HG03135 (cell line): ENCODE data around the gene FLT1.

Source experiments
- ATAC-seq: cut with Tn5 transposase; IDR thresholded peaks from one replicate; pipeline ENCODE4 v1.9.1; 2021; ENCODE audit warnings: mild to moderate bottlenecking, moderate library complexity; ENCODE audit not compliant: unreplicated experiment

FLT1 gene

DNA sequence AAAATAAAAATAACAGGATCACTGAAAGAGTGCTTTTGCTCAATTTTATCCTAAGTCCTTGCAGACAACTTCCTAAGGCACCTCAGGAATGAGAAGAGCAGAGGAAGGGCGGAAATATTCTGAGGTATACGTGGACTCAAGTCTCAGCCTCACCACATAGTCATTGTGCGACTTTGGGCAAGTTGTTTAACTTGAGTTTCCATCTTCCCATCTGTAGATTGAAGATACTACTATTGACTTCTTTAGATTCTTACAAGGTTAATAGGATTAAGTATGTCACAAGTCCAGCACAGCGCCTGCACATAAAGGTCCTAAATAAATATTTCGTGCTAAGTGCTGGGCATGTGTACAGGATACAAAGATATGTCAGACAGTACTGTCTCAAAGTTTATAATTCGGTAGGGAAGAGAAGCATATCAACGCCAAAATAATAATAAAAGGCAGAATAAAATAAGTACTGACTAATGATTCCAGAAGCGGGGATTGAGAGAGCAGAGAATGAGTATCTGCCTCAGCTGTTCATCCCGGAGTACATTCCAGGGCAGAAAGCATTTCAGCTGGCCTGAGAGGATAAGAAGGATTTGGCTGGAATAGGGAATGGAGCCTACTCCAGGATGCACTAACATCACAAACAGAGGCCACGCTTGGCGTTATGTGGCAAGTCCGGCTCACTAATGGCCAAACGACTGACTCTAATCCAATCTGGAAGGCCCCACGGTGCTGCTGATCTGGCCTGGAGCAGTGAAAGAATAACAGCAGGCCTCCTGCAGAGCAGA lies 139.7 kb downstream of the FLT1 start:
- no peak for ATAC-seq

DNA sequence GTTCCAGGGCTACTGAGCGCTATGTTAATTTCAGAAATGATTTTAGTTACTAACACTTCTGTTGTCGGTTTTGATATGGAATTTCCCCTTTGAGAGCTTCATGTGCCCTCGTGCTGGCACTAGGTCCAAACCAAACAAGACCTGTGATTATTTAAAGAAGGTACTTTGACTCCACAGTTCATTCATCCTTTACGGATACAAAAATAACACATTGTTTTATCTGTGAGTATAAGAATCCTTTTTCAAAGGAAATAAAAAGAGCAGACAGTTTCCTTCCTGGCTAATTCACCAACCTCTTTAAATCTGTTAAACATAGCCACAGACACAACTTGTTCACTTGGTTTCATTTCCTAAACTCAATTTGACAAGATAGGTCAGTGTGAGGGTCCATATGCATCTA lies 141.2 kb downstream of the FLT1 start:
- no peak for ATAC-seq

DNA sequence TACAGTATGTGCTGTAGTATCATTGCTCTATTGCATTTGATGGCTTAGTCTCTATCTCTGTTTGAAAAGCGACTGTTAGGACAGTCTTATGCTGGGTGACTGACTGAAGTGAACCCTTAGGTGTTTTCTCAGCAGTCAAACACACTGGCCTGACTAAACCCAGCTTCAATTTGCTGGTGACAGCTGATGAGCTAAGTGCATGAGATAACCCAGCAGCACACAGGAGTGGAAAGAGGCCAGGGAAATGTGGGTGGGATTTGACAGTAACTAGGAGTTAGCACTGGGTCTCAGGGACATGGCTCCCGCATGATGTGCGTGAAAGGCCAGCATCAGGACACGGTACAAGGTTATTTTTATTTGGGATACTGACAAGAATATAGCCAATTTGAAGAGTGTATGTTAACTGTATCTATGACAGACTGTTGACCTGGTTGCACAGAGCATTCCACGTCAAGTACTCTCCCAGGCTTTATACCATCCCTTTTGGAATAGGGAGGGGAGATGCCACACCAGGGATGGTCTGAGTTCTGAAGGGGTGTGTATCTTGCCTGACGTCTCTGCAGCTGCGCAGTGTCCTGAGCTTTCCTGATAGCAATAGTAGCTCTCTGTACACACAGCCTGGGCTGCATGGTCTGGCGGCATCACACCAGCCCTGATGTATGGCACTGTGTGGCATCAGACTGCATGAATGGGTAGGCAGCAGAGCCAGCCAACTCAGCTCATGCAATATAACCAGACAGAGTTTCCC lies 144.8 kb downstream of the FLT1 start:
- no peak for ATAC-seq

DNA sequence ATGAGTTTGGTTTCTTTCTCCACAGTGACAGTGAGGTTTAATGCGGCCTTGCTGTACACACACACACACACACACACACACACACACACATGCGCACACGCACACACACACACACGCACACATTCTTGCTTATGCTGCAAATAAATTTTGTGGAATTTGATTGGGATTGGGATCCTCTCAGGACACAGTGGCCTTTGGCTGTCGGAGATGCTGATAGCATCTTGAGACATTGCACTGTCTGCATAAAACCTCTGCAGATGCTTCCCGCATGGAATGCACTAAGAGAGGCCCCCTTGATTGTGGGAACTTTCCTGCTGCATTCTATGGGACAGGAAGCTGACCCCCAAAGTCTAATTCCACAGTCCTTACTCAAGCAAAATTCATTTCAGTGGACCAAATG lies 145.6 kb downstream of the FLT1 start:
- no peak for ATAC-seq

DNA sequence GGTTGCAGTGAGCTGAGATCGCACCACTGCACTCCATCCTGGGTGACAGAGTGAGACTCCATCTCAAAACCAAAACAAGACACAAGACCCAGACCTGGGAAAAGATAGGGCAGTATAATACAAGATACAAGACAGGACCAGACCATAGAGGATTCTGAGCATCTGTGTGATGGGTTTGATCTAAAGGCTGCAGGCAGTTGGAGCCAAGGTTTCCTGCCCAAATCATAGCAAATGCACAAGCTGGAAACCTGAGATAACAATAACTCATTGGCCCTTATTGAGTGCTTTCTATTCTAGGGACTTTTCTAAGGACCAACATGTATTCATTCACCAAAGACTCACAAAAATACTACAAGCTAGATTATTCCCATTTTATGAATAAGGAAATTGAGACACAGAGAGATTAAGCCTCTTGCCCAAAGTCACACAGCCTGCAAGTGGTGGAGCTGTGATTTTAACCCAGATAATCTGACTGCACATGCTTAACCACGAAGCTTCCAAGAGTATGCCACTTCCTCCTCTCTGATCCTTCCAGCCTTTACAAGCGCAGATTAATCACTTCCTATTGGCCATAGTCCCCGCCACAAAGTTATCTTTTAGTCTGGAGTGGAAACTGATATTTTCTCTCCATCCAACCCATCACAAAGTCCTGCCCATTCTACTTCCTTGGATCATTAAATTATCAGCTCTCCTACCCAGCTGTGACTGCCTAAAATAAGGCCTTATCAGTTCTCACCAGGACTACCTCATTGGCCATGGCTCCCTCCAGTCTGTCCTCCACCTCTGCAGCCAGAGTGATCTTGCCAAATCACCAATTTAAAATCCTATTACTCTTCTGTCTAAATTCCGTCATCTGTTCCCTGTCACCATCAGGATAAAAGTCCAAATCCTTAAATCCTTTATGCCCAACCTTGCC lies 147.2 kb downstream of the FLT1 start:
- ATAC-seq = no peak

DNA sequence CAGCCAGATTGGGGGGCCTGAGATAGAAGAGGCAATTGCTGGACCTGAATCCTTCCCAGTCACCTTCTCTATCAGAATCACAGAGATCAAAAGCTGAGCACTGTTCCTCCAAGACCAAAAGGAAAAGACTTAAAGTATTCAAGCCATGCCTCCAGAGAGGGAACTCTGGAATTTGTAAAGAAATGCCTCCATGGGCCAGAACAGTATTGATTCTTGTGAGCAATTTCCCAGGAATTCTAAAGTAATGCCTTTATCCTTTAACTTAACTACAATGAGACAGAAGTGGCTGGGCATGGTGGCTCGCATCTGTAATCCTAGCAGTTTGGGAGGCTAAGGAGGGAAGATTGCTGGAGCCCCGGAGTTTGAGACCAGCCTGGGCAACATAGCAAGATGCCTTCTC lies 148.8 kb downstream of the FLT1 start:
- no peak for ATAC-seq

DNA sequence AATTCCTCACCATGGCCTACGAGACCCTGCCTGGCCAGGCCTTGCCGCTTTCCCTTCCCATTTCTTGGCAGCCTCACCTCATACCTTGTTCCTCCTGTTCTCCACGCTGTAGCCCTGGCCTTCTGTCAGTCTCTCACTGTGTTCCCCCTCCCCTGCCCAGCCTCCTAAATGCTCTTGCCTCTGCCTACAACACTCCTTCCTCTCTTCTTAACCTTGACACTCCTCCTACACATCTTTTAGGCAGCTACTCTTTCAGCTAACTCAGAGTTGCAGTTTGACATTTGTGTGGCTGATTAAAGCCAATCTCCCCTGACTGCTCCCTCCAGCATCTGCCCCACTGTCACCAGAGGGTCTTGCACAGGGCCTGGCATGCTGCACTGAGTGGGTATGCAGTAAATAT lies 150.8 kb downstream of the FLT1 start:
- no peak for ATAC-seq

DNA sequence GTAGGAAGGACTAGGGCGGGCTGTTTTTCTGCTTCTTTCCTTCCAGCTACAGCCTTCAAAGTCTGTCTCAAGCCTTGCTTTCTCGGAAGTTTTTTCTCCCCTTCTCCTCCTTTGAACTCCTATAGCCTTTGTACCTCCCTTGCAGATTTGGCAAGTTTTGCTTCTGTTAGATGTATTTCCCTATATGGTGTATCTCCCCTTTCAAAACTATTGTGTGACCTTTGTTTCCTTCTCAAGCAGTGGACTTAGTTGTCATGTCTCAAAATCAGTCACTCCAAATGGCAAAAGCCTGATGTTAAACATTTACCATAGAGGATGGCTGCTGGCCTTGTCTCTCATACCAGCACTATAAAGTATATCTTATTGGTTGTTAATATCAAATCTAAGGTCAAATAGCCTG lies 152.7 kb downstream of the FLT1 start:
- ATAC-seq = no peak

DNA sequence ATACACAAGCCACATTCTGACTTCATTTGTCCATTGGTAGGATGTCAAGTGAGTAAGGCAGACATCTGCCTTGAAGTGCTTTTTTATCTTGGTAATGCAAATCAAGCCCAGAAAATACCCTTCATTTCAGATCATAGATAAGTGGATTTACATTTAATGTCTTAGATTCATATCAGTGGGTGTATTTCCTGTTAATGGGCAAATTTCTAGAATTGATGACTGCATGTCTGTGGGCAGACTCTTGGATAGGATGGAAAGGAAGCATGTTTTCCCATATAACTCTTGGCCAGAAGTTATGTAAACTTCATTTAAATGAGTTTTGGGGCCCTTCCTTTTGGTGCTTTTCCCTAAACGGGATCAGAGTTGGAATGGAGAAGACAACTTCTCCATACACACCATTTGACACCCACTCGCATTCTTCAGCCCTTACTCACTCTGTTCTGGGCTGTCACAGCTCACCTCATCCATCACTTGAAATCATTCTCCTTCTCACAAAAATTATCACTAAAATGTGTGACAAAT lies 154.6 kb downstream of the FLT1 start:
- ATAC-seq = no peak

DNA sequence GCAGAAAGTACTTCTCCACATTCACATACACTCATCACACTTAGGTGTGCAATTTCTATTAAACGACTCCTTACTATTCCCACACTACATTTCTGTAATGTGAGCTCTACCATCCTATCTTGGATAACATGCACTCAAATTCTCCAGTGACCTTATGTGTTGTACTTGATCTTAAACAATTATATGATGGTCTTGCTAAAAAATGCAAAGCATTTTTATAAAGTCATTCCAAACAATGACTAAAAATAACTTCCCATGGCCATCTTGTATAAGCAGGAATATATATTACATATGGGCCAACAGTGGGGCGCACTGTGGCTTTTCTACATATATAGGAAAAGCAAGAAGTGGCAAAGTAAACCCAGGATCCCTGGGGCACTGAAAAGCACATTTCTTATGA lies 155.5 kb downstream of the FLT1 start:
- ATAC-seq = no peak

DNA sequence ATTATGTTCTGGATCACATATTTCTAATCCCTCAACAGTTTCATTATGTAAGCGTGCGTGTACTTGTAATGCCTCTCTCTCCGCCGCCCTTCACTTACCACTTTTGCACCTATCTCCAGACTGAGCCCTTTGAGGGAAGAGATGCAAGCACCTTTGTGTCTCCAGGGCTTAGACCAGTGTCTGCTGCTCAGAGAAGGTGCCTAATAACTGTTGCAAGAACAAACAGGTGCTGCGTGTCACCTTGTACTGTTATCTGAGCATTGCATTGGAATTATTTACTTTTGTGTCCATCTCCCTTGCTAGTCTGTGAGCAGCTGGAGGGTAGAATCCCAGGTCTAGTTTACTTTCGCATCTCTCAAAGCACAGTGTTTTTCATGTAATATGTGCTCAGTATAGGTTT lies 156.2 kb downstream of the FLT1 start:
- no peak for ATAC-seq

DNA sequence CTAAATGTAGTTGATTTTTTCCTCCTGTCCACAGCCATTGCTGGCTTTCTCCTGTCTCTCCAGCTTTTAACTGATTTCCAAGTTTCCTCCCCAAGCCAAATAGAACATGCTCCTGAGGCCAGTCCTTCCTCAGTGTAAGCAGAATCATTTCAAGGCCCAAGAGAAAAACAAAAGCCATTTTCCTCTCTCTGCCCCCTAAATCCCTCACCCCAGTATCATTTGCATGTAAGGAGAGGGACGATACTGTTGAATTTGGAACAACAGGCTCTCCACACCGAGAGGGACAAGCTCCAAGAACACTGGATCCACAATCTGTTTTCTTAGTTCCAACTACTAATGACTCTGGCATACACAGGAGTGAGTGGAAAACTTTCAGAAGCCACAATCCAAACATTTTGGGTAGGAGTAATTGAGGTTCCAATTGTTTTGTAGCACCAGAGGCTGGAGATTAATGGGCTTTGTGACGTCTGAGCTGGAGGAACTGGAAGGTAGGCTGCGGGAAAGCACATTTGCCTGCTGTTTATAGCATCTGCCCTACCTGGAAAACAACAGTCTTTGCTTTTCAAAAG lies 156.8 kb downstream of the FLT1 start:
- ATAC-seq = no peak

DNA sequence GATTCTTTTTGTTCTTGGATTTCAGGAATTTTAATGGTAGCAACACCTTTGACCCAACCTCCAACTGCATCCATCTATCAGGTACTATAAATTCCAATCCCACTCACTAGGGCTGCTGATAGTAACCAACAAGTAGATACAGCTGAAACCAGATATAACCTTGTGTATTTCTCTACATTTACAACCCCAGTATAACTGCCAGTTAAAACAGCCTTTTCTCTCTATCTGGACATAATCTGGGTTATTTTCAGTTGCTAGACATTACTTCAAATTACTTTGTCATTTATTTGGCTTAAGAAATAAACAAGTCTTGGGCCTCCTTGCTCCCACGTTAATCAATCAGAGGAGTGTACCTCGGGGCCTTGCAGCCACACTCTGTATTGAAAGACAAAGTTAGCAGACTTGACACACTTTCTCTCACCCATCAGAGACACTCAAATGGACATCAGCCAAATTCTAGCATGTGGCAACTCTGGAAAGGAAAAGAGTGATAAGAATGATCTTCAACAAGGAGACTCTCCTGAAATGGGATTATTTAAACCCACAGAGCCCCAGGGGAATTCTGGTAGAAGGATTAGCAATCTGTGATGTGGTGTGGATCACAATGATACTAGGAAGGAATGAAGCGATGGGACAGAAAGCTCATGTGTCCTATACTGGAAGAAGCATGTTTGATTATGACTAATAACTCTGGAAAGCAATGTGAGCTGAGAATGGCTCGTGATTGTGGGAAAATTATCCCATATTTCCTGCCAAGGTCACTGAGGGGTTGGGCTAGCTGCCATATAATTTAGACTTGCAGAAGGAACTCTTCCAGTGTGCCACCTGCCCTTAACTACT lies 157.5 kb downstream of the FLT1 start:
- ATAC-seq = no peak

DNA sequence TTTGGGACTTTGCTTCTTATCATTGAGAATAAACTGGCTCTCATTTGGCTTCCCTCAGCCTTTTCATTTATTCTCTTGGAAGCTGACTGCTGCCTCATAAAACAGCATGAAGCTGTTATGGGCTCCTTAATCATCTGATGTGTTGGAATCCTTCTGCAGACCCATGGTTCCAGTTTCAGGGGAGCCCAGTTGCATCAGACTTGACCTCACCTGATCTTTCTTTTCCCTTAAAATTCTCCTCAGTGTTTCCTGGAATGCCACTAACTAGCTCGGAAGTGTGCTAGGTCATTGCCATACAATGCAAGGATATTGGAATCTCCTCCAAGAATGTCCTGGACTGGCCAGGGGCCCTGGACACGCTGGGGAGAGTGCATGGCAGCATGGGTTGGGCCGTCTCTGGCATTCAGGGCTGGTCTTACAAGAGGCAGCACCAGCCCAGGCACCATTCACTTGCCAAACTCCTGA lies 158.7 kb downstream of the FLT1 start:
- ATAC-seq = no peak

DNA sequence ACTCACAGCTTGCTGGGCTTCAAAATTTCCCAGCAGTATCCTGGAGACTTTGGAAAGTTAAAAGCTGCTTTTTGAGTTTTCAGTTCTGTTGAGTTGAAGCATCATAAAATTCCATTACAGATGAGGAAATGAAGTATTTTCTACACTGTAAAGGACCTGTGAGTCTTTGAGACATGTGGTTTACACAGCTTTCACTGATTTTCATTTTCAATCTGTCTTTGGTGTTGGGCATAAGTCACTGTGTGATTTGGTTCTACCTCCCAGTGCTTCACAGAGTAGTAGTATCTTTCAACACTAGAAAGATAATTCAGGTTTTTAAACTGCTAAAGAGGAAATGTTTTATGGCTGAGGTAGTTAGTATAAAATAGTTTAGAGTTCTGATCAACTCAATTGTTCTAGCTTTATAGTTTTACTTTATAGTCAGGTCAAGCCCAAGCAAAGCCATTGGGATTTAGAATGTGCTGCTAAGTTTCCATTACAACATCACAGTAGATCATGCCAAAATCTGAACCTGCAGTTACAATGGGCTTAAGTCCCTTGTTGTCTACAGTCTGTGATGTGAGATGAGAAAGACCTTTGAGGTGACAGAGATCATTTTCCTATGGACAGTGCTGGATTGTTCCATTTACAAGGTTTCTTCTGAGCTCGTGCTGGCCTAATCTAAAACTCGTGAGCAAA lies 161.6 kb downstream of the FLT1 start:
- no peak for ATAC-seq

DNA sequence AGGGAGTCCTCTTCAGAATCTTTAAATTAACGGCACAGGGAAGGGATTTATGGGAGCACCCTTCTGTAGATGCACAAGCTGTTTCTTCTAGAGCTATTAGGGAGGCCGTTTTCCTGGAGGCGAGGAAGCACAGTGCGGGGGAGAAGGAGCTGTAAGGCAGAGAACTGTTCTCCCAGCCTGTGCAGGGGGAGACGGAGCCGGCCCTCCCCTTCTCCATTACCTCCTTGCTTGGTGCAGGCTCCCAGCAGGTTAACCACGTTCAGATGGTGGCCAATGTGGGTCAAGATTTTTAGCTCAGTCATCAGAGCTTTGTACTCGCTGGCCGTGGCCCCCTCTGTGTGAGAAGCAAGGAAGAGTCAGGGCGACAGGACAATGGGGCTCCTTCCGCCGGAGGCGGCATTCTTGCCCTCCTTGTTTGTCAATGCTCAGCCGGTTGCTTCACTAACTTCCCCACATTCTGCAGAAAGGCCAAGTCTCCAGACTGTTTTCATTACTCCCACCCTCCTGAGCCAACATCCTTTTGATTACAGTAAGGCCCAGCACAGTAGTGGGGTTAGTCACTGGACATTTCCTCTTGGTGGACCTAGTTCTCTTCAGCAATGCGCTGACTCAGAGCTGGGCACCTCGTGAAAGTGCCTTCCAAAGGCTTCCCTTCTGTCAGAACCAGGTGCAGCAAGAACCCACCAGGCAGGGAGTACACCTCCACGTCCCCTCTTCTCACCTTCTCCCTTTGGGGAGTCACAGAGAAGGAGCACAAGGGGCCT lies 165.4 kb downstream of the FLT1 start:
- ATAC-seq = no peak

DNA sequence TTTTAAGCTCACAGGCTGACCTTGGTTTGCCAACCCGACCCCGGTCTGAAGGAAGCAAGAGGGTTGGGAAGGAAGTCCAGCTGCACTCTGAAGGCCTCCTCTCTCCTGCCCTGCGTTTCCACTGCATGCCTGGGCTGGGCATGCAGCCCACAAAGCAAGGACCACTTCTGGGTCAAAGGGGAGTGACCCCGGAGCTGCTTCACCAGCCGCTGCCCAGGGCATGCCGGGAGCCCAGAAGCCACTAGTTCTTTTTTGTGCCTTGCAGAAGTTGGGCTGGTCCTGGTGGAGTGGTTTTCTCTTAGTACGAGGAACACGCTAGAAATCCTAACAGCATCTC lies 166.7 kb downstream of the FLT1 start:
- no peak for ATAC-seq

DNA sequence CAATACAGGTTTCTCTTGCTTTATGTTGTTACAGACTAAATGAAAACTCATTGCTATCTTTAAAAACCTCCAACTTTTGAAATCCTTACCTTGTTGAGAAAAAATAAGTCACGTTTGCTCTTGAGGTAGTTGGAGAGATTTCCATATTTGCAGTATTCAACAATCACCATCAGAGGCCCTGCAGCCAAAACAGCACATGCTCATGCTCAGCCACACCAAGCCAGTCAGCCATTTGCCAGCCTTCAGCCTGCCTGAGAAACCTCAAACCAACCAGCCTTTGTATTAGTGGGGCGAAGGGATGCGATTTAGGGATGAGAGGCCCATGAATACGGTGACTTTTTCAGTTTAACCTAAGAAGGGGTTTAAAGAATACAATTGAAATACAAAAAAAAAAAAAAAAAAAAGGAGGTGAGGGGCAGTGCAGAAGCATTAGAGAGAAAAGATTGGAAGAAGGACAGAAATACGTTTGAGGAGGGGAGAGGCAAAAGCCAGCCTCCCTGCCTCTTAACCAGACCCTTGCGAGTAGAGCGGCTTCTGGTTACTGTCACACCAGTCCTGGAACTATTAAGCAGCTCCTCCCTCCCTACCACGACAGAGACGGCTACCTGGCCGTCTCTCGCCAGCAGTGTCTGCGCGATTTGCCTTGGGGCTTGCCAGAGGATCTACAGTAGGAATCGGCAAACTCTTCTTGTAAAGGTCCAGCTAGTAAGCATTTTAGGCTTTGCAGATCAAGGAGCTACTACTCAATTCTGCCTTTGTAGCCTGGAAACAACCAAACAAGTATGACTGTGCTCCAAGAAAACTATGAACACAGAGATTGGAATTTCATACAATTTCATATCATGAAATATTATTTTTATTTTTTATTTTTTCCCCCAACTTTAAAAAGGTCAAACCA lies 167.3 kb downstream of the FLT1 start:
- no peak for ATAC-seq
